Measurements from ENCODE around the gene DNAH6.

- no peak for TF ChIP-seq EZH2phosphoT487 (IDR thresholded peaks at IDR 0.05; ENCODE audit: insufficient read depth, low read depth)
- TF ChIP-seq EZH2 (IDR thresholded peaks at IDR 0.05; ENCODE audit: insufficient read depth, poor library complexity, severe bottlenecking), result no peak
Observed at GRCh38 chr2:84793641-84794040, 277.3 kb downstream of the DNAH6 start.

All from GM23248 (cell line).